GM18519 (cell line): Measurements from ENCODE around the gene WDR1.

Experiments used
- ATAC-seq: cut with Tn5 transposase; IDR thresholded peaks from one replicate; pipeline ENCODE4 v1.9.1; 2021; ENCODE audit warnings: mild to moderate bottlenecking, moderate library complexity; ENCODE audit not compliant: unreplicated experiment, low FRiP score

Gene WDR1

DNA sequence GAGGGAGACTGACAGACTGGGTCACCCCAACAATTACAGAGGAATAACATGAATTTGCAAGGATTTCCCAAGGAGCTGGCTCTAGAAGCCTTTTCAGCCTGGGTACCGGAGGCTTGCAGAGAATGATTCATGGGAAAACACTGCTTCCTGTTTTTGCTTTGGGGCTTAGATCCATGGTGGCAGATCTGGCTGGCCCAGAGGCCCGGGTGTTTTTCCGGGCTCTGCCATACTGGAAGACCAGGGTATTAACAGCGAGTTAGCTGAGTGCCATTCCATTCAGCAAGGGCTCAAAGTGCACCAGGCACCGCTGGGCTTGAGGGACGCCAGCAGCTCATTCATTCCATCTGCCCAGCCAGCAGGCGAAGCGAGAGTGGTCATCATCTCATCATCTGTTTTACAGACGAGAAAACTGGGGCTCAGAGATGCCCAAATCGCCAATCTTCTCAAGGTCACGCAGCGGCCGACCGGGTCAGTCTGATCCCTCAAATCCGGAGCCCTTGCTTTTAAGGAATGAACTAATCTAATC, 1.3 kb downstream of the WDR1 start:
- ATAC-seq, result no peak

DNA sequence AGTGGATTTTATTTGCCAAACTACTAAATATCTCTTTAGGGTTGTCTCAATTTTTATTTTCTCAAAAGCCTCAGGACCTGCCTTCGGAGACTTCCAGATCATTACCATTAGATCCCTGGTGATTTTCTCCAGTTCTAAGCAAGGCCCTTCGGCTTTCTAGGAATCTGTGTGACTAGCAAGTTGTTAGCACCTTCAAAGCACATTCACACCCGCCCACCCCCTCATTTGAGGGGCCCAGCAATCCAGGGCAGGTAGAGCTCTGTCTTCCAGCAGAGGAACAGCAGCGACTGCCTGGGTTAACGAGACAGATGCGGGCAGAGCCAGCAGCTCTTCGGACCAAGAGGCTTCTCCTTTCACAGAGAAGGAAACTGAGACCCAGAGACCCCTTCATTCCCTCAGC, 2.0 kb downstream of the WDR1 start:
- no peak for ATAC-seq

DNA sequence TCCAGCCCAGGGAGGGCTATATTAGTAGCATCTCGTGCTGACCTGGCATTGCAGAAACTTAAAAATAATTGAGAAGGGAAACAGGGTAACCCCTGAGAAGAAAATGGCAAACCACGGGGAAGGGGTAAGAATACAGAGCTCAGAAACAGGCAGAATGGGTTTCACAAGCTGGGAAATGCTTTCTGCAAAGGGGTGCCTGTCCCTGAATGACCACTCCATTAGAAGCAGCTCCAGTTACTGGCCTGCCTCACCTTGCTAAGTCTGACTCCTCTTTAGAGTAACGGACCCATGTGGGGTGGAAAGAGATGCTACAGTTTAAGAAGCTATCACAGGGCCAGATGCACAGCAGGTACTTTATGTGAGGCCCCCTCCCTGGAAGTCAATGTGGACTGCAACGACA, 2.5 kb downstream of the WDR1 start:
- no peak for ATAC-seq

DNA sequence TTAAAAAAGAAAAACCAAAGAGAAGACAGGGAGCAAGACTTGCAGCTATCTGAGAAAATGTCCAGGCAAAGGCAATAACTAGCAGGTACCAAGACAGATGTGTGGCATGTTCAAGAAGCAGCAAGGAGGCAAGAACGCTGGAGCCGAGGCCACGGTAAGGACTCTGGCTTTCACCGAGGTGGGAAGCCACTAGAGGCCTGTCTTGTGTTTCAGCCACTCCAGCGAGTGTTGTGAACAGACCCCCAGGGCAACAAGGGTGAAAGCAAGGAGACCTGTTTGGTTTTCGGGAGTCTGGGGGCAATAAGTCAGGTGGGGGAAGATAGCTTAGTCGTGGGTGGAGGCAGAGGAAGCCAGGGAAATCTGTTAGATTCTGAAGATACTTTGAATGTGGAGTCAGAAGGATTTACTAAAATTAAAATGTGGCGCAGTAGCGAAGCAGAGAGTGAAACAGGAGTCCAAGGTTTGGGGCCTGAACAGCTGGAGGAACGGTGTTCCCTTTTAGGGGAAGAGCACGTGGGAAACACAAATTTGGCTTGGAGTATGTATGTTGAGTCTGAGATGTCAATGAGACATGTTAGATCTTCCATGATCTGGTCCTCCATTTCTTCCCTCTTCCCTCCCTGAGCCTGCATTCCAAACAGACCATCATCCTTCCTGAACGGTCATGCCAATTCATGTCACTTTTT, 3.1 kb downstream of the WDR1 start:
- ATAC-seq, result no peak

DNA sequence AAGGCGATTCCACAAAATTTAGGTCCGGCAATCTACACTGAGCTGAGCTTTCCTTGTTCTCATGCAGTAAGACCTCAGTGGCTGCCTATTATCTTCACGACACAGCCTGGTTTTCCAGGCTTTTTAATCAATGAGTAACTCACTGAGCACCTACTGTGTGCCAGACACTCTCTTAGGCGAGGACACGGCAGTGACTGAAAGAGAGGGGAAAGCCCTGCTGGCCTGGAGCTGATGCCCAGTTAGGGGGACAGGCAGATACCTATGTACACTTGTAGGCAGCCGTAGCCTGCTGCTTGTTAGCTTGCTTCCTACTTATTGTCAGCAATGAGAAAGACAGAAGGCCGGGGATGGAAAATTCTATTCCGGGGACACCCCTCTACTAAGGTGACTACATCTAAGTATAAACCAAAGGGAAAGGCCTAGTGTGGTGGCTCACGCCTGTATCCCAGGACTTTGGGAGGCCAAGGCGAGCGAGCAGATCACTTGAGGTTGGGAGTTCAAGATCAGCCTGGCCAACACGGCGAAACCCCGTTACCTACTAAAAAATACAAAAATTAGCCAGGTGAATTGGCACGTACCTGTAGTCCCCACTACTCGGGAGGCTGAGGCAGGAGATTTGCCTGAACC, 3.8 kb downstream of the WDR1 start:
- no peak for ATAC-seq

DNA sequence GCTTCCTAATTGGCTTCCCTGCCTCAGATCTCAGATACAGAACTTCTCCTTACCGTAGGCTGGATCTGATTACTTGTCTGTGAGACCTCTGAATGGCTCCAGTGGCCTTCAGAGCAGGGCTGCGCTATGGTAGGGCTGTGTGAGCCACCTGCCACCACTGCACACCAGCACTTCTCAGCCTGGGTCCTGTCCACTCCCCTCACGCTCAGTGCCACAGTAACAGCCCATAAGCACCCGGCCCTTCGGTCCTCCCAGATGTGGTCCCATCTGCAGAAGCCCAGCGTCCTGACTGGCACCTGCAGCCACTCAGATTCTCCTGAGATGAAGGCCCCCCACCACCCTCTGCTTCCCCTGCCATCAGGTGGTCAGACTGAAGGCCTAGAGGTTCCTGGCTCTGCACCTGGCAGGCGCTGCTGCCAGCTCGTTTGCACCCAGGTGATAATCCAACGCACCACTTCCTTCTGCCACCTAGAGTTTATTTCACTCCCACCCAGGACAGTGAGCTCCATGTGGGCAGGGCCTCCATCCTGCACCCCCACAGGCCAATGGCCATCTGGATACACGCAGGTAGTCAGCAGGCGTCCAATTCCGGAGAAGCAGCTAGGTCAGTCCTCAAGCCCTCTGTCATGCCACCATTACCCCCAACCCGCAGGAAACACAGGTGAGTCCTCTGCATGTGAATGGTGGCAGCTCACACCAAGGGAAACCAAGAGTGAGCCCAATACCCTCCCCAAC, 5.4 kb downstream of the WDR1 start:
- ATAC-seq, result no peak

DNA sequence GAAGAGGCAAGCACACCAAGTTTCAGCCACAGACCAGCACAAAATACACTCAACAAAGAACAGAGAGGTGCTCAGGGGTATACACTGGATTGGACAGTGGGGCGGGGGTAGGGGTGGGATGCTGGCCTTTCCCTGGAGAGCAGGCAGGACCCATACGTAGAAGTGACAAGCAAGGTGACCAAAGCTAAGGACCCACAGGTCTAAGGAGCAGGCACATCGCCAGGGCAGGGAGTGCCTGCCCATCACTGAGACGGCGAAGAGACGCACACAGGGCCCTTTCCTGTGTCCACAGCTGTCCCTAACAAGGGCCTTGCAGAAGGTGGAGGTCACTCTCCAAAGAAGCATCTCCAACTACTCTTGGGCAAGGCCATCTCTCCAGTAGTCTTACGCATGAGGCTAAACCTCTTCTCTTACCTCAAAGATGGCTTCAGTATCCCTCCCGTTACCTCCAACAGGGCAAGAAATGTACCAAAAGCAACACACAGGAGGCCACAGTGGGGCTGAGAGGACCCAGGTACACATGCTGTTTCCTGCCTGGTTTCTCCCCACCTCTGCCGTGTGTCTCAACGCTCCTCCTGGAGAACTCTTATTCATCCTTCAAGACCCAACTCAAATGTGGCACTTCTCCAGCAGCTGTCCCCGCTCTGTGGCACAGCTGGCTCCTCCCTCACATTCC, 6.5 kb downstream of the WDR1 start:
- no peak for ATAC-seq

DNA sequence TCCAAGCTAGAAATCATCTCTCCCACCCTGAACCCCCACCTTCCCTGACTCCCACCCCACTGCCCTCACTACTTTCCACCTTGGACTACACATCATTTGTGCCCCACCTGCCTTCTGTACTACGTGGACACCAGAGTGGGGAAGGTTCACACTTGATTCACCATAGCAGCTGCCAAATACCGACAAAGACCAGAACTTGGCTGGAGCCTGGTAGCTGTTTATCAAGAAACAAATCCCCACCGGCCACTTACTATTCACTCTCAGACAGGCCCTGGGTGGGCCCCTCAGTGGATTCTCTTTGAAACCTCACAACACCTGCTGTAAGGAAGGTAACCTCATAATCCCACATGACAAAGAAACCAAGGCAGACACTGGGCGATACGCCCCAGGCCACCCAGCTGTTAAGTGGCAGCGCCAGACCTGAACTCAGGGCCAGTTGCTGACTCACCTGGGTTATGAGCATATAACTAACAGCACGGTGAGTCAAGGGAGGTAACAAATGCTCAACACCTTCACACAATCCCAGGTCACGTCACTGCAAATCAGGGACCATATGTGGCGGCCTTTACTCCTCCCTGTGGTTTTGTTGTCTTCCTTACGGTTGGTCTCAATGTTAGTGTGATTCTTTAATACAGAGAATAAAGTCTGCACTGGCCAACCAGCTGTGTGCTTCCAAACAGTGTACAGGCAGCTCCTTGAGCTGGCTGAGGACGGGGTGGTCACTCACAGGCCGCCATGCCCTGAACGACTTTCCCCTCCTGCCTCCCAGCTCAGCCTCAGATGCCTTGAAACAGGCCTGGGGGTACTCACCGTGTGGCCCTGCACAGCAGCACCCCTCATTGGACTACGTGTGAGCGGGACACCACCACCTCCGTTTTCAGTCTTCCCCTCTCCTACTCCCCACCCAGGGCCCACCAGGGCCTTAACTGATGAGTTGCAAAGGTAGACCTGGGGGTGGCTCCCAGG, 7.5 kb downstream of the WDR1 start:
- ATAC-seq, result no peak

DNA sequence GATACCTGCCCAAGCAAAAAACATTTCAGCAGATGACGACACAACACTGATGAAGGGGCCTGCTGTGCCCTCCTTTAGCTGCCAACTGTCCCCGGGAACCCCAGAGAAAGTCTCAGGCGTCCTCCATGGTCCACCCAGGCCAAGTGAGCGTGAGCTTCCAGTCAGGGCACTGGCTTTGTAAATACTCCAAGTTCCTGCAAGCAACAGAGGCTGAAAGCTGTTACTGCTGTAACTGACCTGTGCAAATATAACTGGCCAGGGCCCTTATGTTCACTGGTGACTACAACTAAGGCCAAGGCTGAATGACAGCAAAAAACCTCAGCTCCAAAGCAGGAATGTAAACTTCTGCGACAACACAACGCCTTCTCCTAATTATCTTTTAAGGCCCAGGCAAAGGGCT, 8.2 kb downstream of the WDR1 start:
- no peak for ATAC-seq

DNA sequence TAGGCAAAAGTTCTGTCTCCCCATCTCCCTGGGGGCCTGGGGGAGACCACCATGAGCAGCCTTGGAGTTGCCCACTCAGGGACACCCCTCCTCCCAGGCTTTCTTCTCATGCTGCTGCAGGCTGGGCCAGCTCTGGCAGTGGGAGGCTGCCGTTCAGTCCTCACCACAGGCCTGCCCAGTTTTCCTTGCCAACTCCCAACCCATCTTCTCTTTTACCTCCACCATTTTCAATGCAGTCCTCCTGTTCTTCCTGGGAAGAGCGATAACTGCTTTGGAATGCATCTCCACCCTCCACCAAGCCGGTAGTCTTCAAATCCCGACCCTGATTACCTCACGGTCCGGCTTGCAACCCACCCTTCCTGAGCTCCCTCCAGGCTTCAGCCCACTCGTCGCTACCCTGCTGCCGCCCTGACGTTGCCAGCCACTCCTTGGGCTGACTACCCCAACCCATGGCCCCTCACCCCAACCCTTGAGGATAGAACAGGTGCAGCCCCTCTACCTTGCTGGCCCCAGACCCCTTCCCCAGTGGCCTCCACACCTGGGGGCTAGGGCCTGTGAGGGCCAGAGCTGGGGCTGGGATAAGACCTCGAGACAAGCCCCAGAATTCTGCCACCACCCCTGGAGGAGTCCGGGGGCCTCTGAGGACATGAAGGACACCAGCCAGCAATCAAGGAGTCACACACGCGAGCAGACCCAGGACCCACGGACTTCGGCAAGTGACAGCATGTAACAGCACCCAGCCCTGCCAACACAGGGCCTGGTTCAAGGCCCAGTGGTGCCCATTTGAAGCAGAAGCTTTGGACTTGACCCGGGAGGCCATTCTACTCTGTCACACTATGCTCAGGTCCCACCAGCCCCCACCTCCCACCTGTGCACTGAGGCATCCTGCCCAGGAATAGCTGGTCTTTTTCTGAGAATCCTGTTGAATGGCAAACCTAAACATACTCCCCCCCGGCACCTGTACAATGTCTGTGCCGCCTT, 9.2 kb downstream of the WDR1 start:
- ATAC-seq, result no peak

DNA sequence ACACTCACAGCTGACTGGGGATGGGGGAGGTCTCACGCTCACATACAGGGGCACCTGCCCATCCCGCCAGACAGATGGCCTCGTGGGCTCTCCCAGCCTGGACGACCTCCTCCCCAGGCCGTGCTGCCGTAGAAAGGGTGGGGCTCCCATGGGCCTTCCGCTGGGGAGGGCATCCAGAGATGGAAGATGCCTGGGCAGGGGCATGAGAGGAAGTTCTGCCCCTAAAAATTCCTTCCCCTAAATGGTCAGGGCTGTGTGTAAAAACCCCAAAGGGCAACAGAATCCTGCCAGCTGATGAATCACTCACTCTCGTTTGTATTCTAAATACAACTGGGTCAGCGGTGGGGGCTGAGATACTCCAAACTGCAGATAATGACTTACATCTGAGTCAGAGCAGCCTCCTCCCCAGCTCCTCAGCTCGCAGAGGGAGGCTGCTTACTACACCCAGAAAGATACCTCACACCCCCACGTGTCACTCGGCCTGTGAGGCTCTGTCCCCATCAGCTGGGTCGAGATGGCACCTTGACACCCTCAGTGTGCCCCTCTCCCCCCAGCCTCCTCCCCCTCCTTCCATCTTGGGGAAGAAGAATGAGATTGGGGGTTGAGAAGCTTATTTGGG, 10.1 kb downstream of the WDR1 start:
- ATAC-seq, result no peak

DNA sequence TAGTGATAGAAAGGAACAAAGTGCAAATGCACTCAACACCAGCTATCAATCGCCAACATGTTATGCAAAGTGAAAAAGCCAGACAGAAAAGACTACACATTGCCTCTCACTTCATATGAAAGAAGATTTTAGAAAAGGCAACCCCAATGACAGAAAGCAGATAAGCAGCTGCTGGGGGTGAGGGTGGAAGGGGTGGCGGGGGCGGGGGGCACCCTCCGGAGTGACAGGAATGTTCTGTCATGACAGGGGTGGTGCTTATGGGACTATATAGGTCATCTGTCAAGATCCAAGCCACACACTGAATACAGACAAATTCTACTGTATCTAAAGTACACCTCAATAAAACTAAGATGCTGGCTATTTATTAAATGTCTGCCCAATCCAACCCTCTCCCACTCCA, 10.7 kb downstream of the WDR1 start:
- ATAC-seq, result no peak

DNA sequence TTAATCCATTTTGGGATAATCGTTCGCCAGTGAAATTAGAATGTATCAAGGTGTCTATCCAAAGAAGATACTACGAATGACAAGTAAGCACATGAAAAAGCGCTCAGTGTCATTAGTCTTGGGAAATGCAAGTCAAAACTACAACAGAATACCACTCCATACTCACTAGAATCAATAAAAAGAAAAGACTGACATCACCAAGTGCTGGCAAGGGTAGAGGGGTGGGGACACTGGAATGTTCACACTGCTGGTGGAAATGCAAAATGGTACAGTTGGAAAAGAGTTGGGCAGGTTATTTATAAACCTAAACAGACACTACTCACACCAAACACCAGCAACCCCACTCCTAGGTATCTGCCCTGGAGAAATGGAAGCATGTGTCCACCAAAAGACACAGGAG, 11.2 kb downstream of the WDR1 start:
- ATAC-seq, result no peak

DNA sequence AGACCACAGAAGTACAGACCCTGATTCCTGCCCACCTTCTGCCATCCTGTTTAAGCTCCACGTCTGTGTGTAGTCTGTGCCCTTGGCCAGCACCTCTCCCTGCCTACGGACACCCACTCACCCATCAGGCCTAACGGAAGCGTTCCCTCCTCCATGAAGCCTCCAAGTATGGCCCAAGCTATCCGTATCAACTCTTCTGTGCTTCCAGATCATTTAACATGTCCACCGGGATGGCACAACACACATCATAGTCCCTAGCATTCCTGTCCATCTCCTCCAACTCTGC, 11.7 kb downstream of the WDR1 start:
- no peak for ATAC-seq

DNA sequence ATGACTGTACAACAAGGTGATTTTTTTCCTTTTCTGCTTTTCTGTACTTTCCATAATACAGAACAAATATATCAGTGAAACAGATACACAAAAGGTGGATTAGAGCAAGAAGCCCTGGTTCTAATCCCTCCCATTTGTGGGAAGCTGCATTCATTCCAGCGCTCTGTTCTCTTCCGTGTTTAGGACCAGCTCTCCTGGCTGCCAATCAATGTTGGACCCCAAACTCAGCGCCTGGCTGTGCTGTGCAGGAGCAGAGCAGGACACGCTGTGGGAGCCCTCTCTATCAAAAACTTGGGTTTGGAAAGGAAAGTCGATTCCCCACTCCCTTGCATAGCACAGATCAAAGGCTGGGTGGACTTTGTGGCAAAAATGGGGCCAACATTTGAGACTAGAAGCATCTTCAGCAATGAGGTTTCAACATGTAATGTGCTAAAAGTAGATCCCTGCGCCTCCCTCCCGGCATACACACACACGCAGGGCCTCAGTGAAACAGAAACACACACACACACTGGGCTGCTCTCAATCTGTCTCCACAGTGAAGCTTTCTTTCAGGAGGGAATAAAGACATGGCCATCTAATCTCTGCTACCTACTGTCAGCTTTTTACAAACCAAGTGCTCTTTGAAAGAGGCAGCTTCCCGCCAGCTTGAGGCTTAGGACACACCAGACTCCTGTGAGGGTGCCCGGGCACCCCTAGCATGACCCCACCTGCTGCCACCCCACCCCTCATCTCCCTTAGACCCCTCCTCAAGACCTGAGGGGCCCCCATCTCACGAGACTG, 12.2 kb downstream of the WDR1 start:
- no peak for ATAC-seq

DNA sequence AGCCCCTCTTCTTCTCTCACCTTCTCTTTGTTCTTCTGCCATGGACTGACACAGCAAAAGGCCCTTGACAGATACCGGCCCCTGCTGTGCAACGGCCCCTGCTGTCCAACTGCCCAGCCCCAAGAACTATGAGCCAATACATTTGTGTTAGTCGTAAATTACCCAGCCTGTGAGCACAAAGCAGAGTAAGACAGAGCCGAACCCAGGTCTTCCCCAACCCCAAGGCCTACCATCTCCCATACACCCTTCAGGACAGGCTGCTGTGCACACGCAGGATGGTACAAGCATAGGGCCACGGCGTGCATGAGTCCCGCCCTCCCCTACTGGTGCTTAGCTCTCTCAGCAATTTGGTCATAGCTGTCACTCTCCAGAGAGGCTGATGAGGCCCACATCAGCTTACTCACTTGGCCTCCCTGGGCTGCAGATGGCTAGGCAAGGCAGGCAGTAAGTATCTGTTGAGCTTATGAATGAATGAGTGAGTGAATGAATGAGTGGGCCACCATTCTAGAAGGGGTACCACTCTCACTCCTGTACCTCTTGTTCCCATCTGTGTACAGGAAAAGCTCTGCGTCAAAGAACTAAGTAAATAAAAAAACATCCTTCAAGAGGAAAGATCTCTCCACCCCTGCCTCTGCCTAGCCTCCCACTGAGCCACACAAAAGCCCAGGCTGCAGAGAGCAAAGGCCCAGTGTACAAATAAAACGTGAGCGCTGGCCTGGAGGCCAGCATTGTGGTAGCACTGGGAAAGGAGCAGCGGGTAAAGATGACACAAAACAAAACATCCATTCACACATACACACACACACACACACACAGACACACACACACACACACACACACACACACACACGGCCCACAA, 13.9 kb downstream of the WDR1 start:
- no peak for ATAC-seq
